ENCODE data around the gene HNRNPM.

The HNRNPM gene

GRCh38 chr19:8512115-8512967 lies 67.6 kb downstream of the HNRNPM start:
- TF ChIP-seq CSDC2 (CRISPR knock-in tag; IDR thresholded peaks at IDR 0.05), result no peak
- no peak for TF ChIP-seq ZNF8 (CRISPR knock-in tag; IDR thresholded peaks at IDR 0.05)
- TF ChIP-seq ISL1 (CRISPR knock-in tag; IDR thresholded peaks at IDR 0.05), result no peak
- TF ChIP-seq TCF4 (CRISPR knock-in tag; IDR thresholded peaks at IDR 0.05; ENCODE audit: borderline replicate concordance), result no peak
- no peak for TF ChIP-seq TSHZ2 (CRISPR knock-in tag; IDR thresholded peaks at IDR 0.05)
- no peak for TF ChIP-seq SNAI2 (CRISPR knock-in tag; IDR thresholded peaks at IDR 0.05)
- no peak for TF ChIP-seq GLIS3 (CRISPR knock-in tag; IDR thresholded peaks at IDR 0.05)
- TF ChIP-seq CSRNP3 (CRISPR knock-in tag; IDR thresholded peaks at IDR 0.05), result no peak
- no peak for TF ChIP-seq ARNTL (CRISPR knock-in tag; IDR thresholded peaks at IDR 0.05; ENCODE audit: borderline replicate concordance, low read depth)
- TF ChIP-seq ZNF565 (CRISPR knock-in tag; conservative IDR thresholded peaks at IDR 0.05; ENCODE audit: low read depth), result no peak
- no peak for TF ChIP-seq ESRRG (CRISPR knock-in tag; IDR thresholded peaks at IDR 0.05)
- no peak for TF ChIP-seq ZNF70 (CRISPR knock-in tag; IDR thresholded peaks at IDR 0.05)
- ATAC-seq, result no peak

GRCh38 chr19:8513036-8513686 lies 68.4 kb downstream of the HNRNPM start:
- no peak; the same call in 2 of the 3 replicates for ATAC-seq
- no peak for TF ChIP-seq TSHZ2 (CRISPR knock-in tag; IDR thresholded peaks at IDR 0.05)
- TF ChIP-seq ARNTL (CRISPR knock-in tag; IDR thresholded peaks at IDR 0.05; ENCODE audit: borderline replicate concordance, low read depth), result no peak
- TF ChIP-seq ZC3H10 (CRISPR knock-in tag; IDR thresholded peaks at IDR 0.05), result no peak
- no peak for TF ChIP-seq CSRNP3 (CRISPR knock-in tag; IDR thresholded peaks at IDR 0.05)
- no peak for TF ChIP-seq ZNF70 (CRISPR knock-in tag; IDR thresholded peaks at IDR 0.05)
- TF ChIP-seq BACH2 (CRISPR knock-in tag; IDR thresholded peaks at IDR 0.05; ENCODE audit: borderline replicate concordance), result no peak
- no peak for TF ChIP-seq ISL1 (CRISPR knock-in tag; IDR thresholded peaks at IDR 0.05)
- TF ChIP-seq PPARA (CRISPR knock-in tag; IDR thresholded peaks at IDR 0.05; ENCODE audit: borderline replicate concordance), result no peak
- TF ChIP-seq CREB5 (CRISPR knock-in tag; IDR thresholded peaks at IDR 0.05; ENCODE audit: low read depth), result no peak
- TF ChIP-seq RARB (CRISPR knock-in tag; IDR thresholded peaks at IDR 0.05), result no peak
- TF ChIP-seq ZNF8 (CRISPR knock-in tag; IDR thresholded peaks at IDR 0.05), result no peak
- TF ChIP-seq ZFP30 (CRISPR knock-in tag; IDR thresholded peaks at IDR 0.05), result no peak
- no peak for TF ChIP-seq TCF4 (CRISPR knock-in tag; IDR thresholded peaks at IDR 0.05; ENCODE audit: borderline replicate concordance)
- TF ChIP-seq CSDC2 (CRISPR knock-in tag; IDR thresholded peaks at IDR 0.05), result no peak
- no peak for TF ChIP-seq GLIS3 (CRISPR knock-in tag; IDR thresholded peaks at IDR 0.05)
- TF ChIP-seq POU6F1 (CRISPR knock-in tag; IDR thresholded peaks at IDR 0.05; ENCODE audit: borderline replicate concordance, low read depth), result no peak
- no peak for TF ChIP-seq ESRRG (CRISPR knock-in tag; IDR thresholded peaks at IDR 0.05)

All from SK-N-SH treated with all-trans-retinoic acid at 6 μM for 48 hours (cell line).